ENCODE results near the gene JAML. TPM values are rescaled to one million over a fixed set of nuclear protein-coding genes. Genes with fewer than 3 reads are reported as not detected.

JAML gene
- total RNA-seq, 1 donor from 2014 or later = 73.7 TPM

DNA sequence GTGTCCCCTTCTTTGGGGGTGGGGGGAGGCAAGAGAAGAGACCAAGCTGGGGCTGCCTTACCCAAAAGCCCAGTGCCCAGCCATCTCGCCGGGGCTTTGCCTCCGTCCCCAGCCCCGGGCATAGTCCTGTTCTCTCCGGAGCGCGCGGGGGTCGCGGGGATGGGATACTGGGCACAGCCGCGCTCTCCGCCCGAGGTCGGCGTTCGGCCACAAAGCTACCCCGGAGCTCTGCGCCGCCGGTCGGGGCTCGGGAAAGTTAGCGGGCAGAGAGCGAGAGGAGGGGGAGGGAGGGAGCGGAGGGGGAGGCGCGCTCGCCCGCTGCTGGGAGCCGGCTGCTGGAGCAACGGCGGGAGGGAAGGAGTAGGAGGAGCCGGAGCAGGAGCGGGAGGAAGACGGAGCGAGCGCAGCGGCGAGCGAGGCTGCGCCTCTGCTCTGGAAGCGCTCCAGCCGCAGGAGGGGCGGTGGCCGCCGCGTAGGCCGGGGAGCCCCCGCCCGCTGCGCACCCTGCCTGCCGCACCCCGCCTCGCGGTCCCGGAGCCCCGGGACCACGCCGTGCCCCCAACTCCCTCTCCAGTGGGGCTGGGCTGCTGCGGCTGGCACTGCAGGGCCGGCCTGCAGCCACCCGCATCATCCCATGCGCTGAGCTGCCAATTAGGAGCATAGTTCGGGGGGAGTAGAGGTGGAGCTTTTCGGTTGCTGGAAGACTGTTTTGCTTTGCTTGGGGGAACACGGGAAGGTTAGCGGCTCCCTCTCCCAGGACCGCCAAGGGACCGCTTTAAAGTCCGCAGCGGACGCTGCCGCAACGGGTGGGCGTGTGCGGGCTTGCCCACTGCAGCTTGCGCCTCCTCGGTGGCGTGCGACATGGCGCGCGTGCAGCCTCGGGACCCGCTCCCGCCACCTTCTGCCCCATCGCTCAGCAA, 72.0 kb downstream of the JAML start, which contains the start of gene SCN4B:
TSS of gene SCN4B (minus strand) at position 272 of the 920 bp plus-strand sequence. CDS start at position 122, 150 bp downstream.
- intact Hi-C loops (cut with micrococcal nuclease) = no loop called here

DNA sequence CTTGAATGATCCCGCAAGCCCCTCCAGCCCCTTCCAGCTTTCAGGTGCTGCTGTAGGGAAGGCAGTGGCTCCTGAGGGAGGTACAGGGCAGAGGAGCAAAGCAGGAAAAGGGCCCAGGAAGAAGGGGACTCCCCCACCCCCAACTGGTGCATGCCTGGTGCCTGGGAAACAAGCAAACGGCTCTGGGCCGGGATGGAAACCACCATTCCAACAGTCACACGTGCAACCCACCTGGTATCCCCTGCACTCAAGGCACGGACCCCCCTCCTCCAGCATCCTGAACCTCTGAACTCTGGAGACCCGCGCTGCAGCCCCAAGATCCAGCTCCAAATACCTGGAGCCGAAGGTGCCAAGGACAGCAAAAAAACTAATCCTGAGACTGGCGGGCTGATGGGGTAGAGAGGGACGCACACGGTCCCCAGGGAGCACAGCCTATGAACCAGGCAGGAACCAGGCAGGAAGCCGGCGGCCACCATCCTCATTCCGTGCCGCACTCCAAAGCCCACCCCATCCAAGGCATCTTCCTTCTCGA, 72.7 kb downstream of the JAML start:
- intact Hi-C loops (cut with micrococcal nuclease) = no loop called here

DNA sequence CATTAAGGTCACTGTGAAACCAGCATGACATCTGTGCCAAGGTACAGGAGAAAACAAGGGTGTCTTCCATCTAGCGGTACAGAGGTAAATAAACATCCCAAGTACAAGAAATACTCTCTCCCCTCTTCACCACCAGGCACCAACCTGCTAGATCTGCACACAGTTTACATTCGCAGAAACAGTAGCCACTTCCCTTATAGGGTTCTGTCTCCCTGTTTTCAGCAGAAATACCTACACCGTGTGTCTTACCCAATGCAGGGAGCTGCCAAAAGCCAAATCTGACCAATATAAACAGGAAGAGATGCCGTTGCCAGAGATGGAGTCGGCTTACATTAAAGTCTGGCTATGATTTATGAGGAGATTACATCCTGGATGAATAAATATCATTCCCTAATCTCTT, 73.4 kb downstream of the JAML start:
- intact Hi-C loops (cut with micrococcal nuclease) = no loop called here

DNA sequence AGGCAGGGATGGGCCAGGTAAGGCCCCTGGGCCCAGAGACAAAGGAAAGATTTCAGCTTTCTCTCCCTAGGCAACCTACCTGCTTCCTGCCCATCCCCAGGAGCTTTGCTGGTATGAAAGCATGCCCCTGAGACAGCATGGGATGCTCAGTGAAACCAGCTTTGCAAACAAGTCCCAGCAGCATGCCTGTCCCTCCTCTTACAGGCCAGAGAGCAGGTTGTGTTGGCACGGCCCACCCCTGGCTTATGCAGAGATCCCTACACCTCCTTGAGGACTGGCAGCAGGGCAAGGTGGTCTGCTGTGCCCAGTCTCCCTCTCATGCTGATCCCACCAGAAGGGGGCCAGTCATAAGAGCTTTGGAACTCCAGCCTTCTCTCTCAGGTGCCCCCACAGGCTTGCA, 75.3 kb downstream of the JAML start:
- intact Hi-C loops (cut with micrococcal nuclease) = loop anchor here (5.0 kb wide), 1 partner anchor 463 kb away; no protein-coding TSS in a partner anchor

DNA sequence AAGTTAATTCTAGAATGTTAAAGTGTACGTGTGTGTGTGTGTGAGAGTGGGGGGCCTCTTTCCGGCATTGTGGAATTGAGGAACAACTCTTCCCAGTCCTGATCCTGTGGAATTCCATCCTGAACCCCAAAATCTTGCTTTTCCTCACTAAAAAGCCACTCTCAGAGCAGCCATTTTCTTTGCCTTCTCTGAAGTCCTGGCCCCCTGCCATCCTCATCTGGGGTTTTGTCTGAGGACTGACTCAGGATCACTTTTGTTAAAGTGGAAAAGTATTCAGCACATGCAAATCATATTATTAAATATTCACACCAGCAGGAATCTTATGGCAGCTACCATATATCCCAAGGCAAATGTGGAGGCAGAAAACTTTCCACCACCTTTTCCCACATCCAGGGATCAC, 76.0 kb downstream of the JAML start:
- intact Hi-C loops (cut with micrococcal nuclease) = loop anchor here (5.0 kb wide), 1 partner anchor 463 kb away; no protein-coding TSS in a partner anchor

DNA sequence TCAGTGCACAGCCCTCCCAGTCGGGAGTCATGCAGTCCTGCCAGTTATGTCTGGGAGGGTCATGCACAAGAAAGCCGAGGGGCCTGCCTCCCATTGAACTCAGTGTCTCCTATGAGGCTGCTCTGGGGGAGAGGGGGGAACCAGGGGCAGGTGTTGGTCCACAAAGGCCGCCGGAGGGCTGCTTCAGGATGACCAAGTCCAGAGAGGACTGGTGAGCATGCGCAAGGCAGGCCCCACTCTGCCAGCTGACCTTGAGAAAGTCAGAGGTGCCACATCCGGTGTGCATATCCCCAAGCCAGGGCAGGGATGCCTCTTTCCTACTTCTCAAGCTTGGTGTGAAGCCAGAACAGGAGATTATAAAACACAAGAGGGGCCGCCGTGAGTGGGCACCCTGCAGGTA, 76.6 kb downstream of the JAML start:
- intact Hi-C loops (cut with micrococcal nuclease) = loop anchor here (5.0 kb wide), 1 partner anchor 464 kb away; no protein-coding TSS in a partner anchor

DNA sequence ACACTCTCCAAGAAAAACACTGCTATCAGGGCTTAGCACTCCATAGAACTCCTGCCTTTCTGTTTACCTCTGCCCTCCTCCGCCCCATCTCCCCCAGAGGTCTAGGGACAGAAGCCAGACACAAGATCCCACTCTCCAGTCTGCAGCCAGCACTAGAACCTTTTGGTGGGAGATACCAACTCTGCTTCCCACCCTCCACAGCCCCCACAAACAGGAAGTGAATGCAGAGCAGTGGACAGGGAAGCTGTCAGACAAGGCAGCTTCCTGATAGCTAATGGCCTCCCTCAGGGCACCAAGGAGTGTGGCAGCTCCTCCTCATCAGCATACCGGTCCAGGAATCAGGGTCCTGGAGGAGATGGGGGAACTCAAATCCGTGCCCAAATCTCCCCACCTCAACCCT, 77.3 kb downstream of the JAML start:
- intact Hi-C loops (cut with micrococcal nuclease) = loop anchor here (5.0 kb wide), 1 partner anchor 465 kb away; no protein-coding TSS in a partner anchor

DNA sequence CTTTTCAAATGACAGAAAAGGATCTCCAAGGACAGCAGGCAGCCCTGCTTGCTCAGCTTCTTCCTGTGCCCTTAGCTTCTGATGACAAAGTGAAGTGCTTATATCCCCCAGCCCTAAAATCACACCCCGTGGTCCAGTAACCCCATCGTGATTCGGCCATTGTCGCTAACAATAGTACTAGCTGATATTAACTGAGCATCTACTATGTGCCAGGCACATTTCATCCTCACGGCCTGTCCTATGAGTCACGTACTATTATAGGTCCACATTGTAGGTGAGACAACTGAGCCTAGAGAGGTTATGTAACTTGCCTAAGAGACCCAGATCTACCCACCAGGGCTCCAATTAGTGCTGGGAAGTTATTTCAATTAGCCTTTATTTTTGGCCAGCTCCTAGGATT, 78.3 kb downstream of the JAML start:
- intact Hi-C loops (cut with micrococcal nuclease) = loop anchor here (5.0 kb wide), 1 partner anchor 466 kb away; no protein-coding TSS in a partner anchor

DNA sequence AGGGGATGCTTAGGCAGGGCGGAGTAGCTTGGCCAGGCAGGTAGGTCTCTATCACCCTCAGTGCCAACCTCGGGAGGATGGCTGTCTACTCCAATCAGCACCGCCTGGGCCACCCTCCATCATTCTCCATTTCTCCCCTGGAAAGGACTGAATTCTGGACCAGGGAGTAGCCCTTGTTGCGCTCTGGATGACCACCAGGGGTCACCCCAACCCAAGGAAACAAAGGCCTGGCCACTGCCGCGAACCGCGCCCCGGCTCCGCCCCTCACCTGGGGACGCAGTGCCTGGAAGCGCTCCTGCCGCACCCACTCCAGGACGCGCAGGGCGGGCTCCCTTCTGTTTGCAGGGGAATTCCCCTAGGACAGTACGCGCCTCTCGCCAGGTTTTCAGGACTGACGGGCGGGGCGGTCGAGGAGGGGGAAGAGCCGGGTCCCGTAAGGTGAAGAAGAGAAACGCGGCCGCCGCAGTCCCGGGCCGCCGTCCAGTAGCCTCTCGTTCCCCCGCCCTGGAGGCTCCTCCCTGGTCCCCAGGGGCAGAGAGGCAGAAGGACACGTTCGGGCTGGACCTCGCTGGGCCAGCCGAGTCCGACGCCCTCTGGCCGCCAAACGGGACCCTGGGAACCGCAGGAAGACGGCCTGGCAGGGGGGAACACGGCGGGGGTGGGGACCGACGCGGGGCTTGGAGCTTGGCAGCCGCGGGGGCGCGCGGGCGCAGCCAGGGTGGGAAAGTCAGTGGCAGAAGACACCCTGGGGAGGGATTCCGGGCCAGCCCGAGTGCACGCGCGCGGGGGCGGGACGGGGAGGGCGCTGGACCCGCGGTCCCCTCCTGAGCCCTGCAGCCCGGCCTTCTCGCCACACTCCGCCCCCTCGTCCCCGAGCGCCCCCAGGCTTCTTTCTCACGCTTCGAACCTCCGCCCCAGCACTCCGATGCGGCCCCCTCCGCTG, 79.3 kb downstream of the JAML start:
- intact Hi-C loops (cut with micrococcal nuclease) = loop anchor here (1.0 to 5.0 kb wide), 5 partner anchors 26 to 467 kb away; partner anchors contain the start of gene UBE4A

DNA sequence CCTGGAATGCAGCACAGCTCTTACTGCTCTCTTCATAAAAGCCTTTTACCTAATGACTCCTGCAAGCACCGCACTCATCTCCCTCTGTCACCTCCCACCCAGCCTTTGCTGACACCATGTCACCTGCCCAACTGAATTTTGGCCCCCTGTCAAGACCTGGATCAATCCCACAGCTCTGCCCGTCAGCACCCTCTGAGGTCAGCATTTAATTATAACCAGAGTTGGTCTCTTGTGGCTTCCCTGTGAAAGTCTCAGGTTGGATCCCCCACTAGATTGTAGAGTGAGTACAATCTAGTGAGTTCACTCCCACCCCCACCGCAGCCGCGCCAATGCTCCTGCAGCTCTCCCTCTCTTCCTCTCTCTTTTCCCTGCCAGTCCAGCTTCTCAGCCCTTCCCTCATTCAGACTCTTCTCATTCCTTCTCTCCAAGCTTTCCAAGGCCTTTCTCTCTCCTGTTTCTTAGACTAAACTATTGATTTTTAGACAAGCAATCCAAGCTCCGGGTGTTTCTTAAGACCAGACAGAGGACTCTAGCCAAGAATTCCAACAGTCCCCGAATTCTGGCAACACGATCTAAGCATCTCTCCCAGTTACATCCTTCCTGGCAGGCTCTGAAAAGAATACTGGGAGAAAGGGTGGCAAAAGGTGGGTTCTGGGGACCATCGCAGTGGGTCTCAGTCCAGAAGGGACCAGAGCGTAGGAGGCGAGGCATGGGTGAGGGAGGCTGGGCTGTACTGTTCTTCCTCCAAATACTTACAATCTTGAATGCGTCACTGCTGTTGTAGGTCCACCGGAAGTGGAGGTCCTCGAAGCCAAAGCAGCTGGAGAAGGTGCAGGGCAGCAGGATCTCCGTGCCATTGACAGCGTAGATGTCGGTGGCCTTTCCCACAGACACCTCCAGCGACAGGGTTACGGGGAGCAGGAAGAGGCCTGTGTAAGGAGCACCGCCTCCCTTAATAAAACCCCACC, 80.2 kb downstream of the JAML start:
- intact Hi-C loops (cut with micrococcal nuclease) = loop anchor here (1.0 to 5.0 kb wide), 5 partner anchors 27 to 468 kb away; partner anchors contain the start of gene UBE4A

Other genes with a start within 250 kb of the JAML start
- gene IL10RA, start 238.6 kb downstream of the JAML start, total RNA-seq = 348 and 364 TPM in 2 replicates
- gene TMPRSS4, start 147.9 kb downstream of the JAML start, total RNA-seq = not detected in 2 replicates
- gene SMIM35, start 138.0 kb downstream of the JAML start, total RNA-seq = 3.9 TPM in 2 replicates
- gene SCN4B, start 72.2 kb downstream of the JAML start, total RNA-seq = 0.11 TPM in 1 of 2 replicates, not detected in the other
- gene SCN2B, start 48.4 kb downstream of the JAML start, total RNA-seq = not detected in 2 replicates
- 16.5 and 19.4 TPM in 2 replicates for gene MPZL3, start 27.4 kb upstream of the JAML start, total RNA-seq
- 3.8 and 5.2 TPM in 2 replicates for gene MPZL2, start 39.3 kb upstream of the JAML start, total RNA-seq
- gene CD3E, start 79.7 kb upstream of the JAML start, total RNA-seq = 576 and 590 TPM in 2 replicates
- gene CD3D, start 117.7 kb upstream of the JAML start, total RNA-seq = 474 and 495 TPM in 2 replicates
- 221 and 225 TPM in 2 replicates for gene CD3G, start 119.3 kb upstream of the JAML start, total RNA-seq
- gene UBE4A, start 134.6 kb upstream of the JAML start, total RNA-seq = 44.1 and 44.9 TPM in 2 replicates
- gene ATP5MG, start 176.6 kb upstream of the JAML start, total RNA-seq = 284 and 288 TPM in 2 replicates
- gene KMT2A, start 211.5 kb upstream of the JAML start, total RNA-seq = 94.1 and 94.9 TPM in 2 replicates

Data from T-helper 2 cell treated with Interferon-gamma antibody and Interleukin-4, amounts not matched to agents 100 ng/mL and 5 ng/mL, for 36 hours (primary cell).